GM19467 (cell line): ENCODE results near the gene B4GALT6.

Experiments used
- ATAC-seq: cut with Tn5 transposase; IDR thresholded peaks from one replicate; pipeline ENCODE4 v1.9.1; 2021; ENCODE audit warnings: mild to moderate bottlenecking, moderate library complexity; ENCODE audit not compliant: unreplicated experiment

The B4GALT6 gene

DNA sequence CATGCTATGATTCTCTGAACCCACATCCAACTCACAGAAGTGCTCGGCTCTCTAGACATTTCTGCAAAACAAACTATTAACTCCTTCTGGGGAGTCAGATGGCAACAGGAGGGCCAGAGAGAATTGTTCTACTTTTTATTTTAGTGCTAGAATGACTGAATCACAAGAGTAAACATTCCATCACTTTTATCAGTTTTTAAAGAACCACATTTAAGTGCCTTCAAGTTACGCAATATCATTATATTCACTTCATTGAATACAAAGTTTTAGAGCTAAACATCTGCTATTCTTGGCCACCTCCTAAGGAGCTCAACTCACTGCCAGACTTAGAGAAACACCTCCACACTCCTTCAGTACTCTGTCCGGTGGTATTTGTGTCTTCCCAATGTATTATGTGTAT lies 22.4 kb downstream of the B4GALT6 start:
- no peak for ATAC-seq

DNA sequence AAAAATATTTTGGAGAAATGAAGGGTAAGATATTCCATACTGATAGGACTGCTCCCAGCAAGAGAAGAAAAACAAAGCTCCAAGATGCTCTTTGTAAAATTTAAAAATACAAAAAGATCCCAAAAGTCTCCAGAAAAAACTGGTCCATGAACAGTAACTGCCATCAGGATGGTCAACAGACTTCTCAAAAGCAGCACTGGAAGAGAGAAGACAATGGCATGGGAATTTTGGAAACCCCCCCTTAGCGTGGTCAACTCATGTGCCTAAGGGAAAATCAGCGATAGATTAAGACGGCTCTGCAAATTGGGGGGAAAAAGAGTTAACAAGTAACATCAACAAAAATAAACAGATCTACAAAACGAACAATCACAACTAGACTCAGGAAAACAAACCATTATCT lies 23.6 kb downstream of the B4GALT6 start:
- no peak for ATAC-seq

DNA sequence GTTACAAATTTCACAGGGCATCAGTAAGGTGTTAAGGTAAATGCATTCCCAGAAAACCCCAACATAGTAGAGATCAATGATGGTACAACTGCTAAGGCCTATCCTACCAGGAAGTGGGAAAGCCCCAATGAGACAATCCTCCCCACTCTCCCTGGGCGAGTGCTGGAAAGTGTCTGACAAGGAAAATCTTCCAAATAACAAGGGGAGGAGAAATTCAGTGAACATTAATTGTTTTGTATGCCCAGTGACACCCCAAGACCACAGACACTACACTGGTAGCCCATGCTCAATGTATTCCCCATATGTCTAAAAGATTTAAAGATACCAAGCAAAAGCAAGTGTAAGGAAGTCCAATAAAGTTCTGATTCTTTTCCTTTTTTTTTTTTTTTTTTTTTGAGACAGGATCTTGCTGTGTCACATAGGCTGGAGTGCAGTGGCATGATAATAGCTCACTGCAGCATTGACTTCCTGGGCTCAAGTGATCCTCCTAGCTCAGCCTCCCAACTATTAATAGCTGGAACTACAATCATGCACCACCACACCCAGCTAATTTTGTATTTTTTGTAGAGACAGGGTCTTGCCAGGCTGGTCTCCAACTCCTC lies 24.7 kb downstream of the B4GALT6 start:
- ATAC-seq: no peak

DNA sequence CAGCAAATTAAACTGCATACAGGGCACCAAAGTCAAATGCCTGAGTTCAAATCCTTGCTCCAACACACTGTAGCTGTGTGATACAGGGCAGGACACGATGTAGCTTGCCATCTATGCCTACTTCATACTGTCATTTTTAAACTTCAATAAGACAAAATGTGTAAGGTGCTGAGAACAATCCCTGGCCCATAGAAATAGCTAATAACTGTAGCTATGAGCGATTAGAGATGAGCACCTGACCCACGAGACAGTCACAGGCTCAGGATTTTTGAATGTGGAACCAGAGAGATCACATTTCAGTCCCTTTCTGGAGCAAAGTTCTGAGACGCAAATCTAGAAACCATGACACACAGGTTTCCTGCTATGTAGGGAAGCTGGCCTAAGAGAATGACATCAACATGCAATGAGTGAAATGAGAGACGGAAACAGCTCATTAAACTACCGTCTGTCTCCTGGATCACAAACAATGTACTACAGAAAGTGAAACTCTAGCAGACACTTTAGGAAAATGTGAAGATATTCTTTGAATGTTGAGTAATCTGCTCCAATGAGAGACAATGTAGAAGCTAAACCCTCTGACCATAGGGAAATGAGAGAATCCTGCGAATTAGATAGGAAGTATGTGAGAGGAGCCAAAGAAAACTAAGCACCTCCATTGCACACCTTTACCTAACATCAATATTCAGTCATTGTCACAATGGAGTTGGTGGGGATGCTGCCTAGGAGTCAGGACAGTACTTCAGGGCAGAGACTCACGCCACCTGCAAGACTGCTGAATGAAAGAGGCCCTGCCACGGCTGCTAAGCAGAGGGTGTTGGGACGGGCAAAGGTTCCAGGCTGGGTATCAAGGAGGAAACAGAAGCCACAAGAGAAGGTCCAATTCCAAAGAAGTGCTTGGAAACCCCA lies 25.5 kb downstream of the B4GALT6 start:
- ATAC-seq: peak; percentile 67

DNA sequence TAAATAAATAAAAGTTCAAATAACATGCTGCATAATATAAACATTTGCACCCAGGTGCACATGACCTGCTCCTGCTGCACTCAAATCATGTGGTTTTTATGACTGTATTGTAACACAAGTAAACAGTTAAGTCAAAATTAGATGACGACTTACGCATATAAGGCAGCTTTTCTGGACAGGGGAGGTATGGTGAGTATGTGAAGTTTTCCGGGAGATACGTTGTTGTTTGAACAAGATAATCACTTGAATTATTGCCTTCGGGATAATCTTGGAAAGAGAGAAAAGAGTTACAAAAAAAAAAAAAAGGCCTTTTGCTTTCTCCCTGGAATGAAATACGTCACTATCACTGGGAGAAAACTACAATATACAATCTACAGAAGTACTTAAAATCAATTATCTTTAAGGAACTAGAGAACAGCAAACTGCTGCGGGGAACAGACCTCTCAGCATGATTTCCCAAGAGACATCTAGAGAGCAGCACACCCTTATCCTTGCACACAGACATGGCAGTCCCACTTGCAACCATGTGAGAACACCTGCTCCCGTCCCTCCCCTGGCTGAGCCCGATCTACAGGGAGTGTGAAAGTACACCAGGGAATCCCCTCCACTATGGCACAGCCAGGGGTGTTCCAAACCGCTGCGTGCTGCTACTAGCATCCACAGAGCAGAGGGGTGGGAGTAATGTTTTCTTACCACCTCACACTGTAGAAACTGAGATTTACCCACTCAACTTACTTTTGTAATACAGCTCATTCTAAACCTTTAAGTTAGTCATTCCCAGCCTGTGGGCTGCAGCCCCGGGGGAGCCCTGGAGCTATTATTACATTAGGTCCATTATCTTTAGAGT lies 26.3 kb downstream of the B4GALT6 start:
- peak; percentile 74 for ATAC-seq

DNA sequence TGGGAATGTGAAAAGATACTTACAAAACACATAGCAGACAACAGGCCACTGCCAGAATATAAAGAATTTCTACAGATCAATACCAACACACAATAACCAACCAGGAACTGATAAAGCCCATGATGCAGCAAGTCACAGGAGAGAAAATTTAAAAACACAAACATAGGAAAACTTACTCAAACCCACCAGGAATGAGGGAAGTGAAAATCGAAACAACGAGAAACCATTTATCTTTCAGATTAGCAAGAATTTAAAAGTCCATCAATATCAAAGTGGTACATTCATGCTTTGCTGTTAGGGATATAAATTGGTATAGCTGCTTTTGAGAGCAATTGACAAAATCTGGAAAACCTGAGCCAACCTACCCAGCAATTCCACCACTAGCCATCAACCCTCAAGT lies 27.6 kb downstream of the B4GALT6 start:
- no peak for ATAC-seq

DNA sequence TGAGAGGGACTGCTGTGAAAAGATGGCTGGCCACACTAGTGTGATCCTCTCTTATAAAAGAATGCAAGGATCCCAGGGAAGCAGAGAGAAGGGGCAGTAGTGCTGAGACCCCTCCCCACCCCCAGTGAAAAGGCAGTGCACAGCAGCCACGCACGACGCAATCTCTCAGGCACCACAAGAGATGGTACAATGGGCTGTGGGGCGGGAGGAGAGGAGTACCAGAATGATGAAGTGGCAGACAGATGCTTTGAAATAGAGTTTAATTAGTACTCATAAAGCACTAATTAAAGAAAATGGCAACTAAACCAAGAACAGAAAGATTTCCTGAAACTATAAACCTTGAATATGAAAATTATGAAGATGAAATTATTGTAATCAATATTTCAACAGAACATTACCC lies 29.0 kb downstream of the B4GALT6 start:
- no peak for ATAC-seq

DNA sequence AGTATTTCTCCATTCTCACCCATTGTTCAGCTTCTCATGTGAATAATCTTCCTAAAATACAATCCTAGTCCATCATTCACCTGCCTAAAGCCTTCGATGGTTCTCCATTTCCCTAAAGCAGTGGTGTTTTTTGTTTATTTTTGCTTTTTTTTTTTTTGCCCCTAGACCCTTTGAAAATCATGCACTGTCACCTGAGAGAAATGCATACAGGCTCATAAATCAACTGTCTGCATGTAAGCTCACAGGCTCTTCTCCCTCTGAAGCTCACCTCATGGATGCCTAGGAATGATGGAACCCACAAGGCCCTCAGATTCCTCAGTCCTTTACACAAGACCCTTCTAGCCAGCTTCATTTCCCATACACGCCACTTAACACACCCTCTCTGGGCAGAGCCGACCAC lies 31.5 kb downstream of the B4GALT6 start:
- ATAC-seq: no peak

DNA sequence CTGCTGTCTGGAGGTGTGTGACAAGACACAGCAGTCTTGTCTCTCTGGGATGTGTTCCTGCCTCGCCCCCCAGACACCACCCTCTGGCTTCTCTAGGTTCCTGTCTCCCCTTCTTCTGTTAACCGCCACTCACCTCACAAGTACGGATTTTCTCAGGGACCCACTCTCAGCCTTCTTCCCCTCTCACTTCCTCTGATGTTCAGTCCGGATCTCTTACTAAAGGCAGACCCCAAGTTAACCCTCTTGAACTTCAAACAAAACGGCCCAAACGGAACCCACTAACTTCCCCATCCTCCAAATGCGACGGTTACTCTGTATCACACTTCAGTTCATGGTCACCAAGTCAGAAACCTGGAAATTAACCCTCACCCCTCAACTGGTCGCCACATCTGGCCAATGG lies 32.0 kb downstream of the B4GALT6 start:
- no peak for ATAC-seq

DNA sequence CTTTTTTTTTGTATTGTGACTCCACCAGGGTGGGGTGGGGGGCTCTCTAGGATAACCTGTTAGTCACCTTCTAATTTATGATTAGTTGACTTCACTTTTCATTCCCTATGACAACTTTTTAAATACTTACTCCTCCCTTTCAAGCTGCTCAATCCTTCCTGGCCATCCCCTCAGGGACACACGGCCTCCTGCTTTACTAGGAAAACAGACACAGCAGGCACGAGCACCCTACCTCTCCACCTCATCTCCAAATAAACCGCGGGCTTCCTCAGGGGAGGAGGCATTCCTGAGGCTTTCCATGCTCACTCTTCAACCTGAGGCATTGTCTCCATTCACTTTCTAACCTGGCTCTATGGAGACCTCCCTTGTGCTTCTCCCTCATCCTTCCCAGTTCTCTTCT lies 33.0 kb downstream of the B4GALT6 start:
- no peak for ATAC-seq

DNA sequence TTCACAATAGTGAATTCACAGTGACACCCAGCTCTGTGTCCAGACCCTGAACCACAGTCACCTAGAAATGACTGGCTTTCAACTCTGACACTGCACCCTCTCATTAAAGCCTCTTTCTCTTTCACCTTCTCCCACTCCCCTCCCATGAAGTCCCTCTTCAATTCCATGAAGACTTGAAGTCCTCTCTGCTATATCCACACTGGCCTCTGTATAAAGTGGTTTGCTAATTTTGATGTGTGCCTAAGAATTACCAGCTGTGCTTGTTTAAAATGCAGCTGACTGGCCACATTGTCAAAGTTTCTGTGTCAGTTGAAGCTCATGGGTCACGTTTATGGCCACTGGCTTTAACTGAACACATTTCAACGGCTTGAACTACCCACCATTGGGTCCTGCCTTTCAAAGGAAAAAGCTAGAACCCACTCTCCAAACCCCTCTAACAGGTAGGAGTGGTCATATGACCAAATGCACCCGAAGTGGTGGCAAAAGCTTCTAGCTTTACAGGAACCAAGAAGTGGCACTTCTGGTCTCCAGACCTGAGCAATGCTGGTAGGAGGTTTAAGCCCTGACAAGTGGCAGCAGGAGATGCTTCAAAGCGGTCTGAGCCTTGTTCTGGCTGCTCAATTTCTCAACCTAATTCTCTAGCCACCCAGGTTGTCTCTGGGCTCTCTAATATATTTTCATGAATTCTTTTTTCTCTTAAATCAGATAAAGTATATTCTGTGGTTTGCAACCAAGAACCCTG lies 34.2 kb downstream of the B4GALT6 start:
- peak; percentile 45 for ATAC-seq

DNA sequence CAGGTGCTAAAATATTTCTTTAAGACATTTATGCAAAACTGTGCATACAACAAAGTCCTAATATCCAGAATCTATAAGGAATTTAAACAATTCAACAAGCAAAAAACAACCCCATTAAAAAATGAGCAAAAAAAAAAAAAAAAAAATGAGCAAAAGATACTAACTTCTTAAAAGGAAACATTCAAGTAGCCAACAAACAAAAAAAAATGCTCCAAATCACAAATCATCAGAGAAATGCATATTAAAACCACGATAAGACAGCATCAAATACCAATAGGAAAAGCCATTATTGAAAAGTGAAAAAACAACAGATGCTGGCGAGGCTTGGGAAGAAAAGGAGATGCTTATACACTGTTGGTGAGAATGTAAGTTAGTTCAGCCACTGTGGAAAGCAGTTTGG lies 34.9 kb downstream of the B4GALT6 start:
- no peak for ATAC-seq

DNA sequence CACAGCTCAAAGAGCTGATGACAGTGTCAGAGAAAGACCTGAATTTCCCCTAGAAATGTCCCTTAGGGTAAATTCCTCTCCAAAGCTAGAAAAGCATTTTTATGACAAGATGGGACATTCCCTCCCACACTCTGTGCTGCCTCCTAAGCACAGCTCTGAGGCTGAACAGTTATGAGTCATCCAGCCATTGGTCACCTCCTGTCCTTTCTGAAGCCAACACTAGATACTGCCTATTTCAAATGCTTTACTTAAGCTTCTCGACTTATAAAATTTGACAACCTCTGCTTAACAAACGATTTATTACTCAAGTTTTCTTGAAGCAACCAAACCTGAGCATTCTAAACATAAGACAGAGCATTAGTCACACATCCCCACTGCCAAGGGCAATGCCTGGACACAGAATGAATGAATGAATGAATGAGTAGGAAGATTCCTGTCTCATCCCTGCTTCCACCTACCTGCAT lies 35.4 kb downstream of the B4GALT6 start:
- peak; percentile 75 for ATAC-seq

DNA sequence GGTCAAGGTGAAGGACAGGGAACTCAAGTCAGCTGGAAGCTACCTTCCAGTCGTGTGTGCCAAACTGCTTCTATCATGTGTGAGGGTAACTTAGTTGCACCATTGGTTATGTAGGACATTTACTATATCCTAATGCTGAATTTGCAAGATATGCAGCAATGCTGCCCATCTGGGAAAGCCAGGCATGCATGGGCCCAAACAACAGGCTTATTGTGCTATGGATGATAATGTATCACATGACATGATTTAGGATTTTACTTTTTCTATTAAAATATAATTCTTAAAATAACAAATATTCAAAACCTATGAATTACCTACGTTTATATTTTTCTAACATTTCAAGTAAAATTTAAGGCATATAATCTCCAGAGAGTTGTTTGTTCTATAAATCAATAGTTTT lies 35.9 kb downstream of the B4GALT6 start:
- no peak for ATAC-seq

DNA sequence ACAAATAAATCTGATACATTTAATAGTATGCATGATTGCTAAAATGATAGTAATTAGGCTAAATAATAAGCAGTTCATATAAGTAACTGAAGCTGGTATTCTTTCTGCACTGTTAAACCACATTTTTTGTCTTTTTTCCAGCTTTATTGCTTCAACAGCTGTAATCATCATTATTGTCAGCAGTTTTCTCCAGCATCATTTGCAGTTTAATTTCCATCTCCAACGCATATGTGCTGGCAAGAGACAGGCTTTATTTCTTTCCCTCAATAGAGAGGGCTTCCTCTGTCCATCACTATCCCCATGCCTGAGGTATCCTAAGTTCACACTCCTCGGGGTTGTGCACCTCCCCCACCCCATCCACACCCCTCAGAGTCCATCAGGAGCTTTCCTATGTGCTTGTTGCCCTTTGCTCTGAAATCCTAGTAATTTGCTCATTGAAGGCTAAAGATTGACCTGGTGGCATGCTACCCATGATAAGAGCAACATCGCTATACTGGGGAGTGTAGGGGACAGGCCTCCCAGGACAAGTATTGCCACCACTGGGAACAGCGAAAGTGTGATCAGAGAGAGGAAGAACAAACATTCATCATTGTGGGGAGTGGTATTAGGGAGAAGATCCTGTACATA lies 37.1 kb downstream of the B4GALT6 start:
- no peak for ATAC-seq

DNA sequence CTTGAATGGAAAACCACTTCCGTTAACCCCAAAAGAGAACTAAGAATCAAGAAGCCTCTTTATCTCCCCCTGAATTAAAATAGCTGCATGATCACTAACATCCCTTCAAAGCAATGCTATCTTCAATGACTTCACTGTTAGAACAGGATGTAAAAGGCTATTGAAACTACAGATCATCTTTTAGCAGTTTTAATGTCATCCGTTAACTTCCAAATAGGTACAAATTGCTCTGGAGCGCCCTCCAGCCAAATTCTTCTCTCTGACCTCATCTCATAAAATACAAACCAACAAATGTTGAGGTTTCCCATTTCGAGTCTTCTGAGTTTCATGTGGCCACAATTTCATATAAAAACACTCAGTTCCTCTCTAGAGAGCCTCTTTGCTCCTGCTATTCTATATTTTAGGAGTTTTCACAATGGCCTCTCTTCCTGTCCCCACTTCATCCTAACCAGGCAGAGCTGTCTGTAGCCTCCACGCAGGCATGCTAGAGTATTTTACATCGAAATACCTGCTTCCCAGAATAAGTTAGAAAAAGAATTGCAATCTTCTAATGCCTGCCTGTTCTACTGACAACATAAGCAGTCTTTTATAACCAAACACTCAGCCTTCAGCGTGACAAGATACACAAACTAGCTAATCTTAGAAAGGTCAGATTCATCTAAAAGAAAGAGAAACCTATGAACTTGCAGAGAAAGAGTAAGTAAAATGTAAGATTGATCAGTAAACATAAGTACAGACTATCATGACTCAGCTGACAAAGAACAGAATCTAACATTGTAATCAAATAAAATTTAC lies 37.9 kb downstream of the B4GALT6 start:
- no peak for ATAC-seq

DNA sequence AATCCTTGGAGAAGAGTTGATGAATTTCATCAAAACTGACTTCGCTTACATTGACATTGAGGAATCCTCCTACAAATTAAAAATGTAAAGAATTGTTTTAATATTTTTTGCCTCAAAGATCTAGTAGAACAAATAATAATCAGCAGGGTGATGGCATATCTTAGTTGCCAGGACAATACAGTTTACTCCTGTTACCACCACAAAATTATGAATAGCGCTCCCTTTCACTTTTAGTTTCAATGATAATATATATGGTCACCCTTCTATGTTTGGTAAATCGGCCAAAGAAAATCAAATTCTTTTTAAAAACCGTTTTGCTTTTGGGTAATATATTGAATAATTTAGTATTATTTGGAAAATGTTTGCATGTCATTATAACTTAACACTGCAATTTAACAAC lies 39.0 kb downstream of the B4GALT6 start:
- no peak for ATAC-seq

DNA sequence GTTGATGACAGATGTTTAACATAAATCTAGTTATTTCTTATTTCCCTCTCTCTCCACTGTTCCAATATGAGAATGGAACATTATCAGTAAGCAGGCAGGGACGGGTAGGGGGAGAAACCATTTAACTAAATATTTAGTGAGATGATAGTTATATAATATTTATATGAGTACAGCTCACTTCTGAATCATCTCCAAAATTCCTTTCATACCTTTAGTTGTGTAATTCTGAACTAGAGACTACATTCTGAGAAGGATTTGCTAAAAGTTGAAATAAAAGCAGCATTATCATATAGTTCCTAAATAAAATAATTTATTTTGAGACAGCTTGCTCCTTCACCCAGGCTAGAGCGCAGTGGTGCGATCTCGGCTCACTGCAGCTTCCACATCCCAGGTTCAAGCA lies 41.4 kb downstream of the B4GALT6 start:
- no peak for ATAC-seq

DNA sequence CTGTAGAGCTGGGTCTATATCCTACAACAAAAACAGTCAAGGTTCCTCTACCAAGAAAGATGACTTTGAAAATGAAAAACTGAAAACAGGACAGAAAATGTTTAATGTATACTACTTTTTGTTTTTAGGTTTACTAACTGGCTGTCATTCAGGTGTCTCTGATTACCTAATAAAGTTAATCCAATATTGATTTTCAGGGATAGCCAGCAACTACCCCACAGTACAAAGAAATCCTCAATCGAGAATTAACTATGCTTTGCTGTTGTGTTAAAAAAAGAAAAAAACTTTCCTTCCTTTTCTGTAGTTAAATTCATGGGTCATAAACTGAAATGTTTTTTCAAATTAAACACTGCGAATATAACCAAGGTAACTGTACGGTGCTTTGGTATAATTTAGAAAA lies 46.9 kb downstream of the B4GALT6 start:
- no peak for ATAC-seq

DNA sequence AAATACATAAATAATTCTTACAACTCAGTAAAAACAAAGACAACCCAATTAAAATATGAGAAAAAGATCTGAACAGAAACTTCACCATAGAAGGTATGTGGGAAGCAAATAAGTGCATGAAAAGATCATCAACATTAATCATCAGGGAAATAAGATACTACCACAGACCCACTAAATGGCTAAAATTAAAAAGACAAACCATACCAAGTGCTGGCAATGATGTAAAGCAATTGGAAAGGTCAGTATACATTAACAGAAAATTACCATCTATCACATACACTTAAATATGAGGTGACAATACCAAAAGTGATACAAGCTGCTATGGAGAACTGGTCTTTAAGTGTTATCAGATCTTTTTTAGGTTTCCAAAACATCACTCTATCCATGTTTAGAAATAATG lies 48.0 kb downstream of the B4GALT6 start:
- no peak for ATAC-seq
